ENCODE data around the gene DNAJC16.

DNA sequence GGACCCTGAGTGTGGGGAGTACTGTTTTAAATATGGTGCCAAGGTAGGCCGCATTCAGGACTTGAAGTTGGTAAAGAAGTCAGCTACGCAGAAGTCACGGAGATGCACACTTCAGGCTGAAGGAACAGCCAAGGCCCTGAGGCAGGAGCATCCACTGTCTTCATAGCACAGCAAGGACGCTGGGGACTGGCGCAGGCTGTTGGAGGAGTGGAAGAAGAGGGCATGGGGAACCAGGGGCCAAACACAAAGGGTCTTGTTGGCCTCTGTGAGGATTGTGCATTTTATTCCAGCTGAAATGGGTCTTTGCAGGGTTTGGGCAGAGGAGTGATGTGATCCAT, 16.6 kb downstream of the DNAJC16 start:
- TF ChIP-seq POLR2A (IDR thresholded peaks at IDR 0.05), result no peak
- TF ChIP-seq, protein P1, sequence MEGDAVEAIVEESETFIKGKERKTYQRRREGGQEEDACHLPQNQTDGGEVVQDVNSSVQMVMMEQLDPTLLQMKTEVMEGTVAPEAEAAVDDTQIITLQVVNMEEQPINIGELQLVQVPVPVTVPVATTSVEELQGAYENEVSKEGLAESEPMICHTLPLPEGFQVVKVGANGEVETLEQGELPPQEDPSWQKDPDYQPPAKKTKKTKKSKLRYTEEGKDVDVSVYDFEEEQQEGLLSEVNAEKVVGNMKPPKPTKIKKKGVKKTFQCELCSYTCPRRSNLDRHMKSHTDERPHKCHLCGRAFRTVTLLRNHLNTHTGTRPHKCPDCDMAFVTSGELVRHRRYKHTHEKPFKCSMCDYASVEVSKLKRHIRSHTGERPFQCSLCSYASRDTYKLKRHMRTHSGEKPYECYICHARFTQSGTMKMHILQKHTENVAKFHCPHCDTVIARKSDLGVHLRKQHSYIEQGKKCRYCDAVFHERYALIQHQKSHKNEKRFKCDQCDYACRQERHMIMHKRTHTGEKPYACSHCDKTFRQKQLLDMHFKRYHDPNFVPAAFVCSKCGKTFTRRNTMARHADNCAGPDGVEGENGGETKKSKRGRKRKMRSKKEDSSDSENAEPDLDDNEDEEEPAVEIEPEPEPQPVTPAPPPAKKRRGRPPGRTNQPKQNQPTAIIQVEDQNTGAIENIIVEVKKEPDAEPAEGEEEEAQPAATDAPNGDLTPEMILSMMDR (IDR thresholded peaks at IDR 0.05), result no peak
